ENCODE measurements around the gene BAG5.

Gene BAG5

GRCh38 chr14:103543721-103544387 is 18.6 kb downstream of the BAG5 start:
- TF ChIP-seq, protein P1, sequence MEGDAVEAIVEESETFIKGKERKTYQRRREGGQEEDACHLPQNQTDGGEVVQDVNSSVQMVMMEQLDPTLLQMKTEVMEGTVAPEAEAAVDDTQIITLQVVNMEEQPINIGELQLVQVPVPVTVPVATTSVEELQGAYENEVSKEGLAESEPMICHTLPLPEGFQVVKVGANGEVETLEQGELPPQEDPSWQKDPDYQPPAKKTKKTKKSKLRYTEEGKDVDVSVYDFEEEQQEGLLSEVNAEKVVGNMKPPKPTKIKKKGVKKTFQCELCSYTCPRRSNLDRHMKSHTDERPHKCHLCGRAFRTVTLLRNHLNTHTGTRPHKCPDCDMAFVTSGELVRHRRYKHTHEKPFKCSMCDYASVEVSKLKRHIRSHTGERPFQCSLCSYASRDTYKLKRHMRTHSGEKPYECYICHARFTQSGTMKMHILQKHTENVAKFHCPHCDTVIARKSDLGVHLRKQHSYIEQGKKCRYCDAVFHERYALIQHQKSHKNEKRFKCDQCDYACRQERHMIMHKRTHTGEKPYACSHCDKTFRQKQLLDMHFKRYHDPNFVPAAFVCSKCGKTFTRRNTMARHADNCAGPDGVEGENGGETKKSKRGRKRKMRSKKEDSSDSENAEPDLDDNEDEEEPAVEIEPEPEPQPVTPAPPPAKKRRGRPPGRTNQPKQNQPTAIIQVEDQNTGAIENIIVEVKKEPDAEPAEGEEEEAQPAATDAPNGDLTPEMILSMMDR (IDR thresholded peaks at IDR 0.05; ENCODE audit: low read depth, low read length), result no peak
- no peak for TF ChIP-seq EZH2phosphoT487 (IDR thresholded peaks at IDR 0.05; ENCODE audit: low read depth)

DNA sequence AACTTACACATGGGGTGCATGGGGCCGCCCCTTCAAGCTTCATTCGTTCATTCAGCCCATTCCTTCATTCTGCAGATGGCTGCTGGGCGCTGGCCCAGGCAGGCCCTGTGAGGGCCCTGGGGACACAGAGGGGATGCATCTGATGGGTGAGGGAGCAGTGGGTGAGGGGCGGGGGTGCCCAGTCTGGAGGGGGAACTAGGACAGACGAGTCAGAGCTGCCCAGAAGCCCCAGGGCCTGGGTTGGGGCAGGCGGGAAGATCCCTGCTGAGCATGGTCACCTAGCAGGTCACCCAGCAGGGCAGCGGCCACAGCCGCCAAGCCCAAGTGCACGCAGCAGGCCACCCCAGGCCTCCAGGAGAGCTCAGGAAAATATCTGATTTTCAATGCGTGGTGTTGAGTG is 19.3 kb downstream of the BAG5 start:
- Histone ChIP-seq H3K9me3 (ENCODE audit: insufficient read depth, low read length) (no peaks in the 10 kb centered on the region), H3K4me1 (ENCODE audit: low read length) (peaks cover 6% of the 10 kb centered on the region; the same call in 1 of the 2 replicates), H3K9ac (ENCODE audit: low read length) (no peak overlapping the region), H4K20me1 (ENCODE audit: insufficient read depth, low read length) (no peaks in the 10 kb centered on the region), H3K4me3 (ENCODE audit: low read length) (no peak overlapping the region), H3K79me2 (ENCODE audit: low read length) (no peaks in the 10 kb centered on the region), H3K27me3 (ENCODE audit: low read depth, low read length) (0 out of 2 replicates have a peak, but pooled peaks cover 3% of the 10 kb centered on the region), H2AFZ (ENCODE audit: low read depth, low read length) (no peak overlapping the region), H3K27ac (ENCODE audit: low read length) (no peak overlapping the region), H3K36me3 (replicated peaks; ENCODE audit: low read depth, low read length) (no peaks in the 10 kb centered on the region), H3K4me2 (ENCODE audit: low read length) (no peak overlapping the region)
- TF ChIP-seq EZH2phosphoT487 (IDR thresholded peaks at IDR 0.05; ENCODE audit: low read depth), result no peak
- TF ChIP-seq, protein P1 (IDR thresholded peaks at IDR 0.05; ENCODE audit: low read depth, low read length), result no peak

More at GRCh38 chr14:103543721-103544387, 18.6 kb downstream of the BAG5 start:
- Histone ChIP-seq H3K27me3 (ENCODE audit: low read depth, low read length) (0 out of 2 replicates have a peak, but pooled peaks cover 3% of the 10 kb centered on the region), H2AFZ (ENCODE audit: low read depth, low read length) (no peak overlapping the region), H3K9me3 (ENCODE audit: insufficient read depth, low read length) (no peaks in the 10 kb centered on the region), H4K20me1 (ENCODE audit: insufficient read depth, low read length) (no peaks in the 10 kb centered on the region), H3K27ac (ENCODE audit: low read length) (no peak overlapping the region), H3K36me3 (replicated peaks; ENCODE audit: low read depth, low read length) (no peaks in the 10 kb centered on the region), H3K4me1 (ENCODE audit: low read length) (peaks cover 6% of the 10 kb centered on the region; the same call in 1 of the 2 replicates), H3K9ac (ENCODE audit: low read length) (no peak overlapping the region), H3K79me2 (ENCODE audit: low read length) (no peaks in the 10 kb centered on the region), H3K4me2 (ENCODE audit: low read length) (no peak overlapping the region), H3K4me3 (ENCODE audit: low read length) (no peak overlapping the region)

- Histone ChIP-seq H4K20me1 (ENCODE audit: insufficient read depth, low read length) (no peaks in the 10 kb centered on the region), H3K27ac (ENCODE audit: low read length) (no peak overlapping the region), H3K36me3 (replicated peaks; ENCODE audit: low read depth, low read length) (peaks cover 2% of the 10 kb centered on the region), H3K27me3 (ENCODE audit: low read depth, low read length) (0 out of 2 replicates have a peak, but pooled peaks cover 3% of the 10 kb centered on the region), H2AFZ (ENCODE audit: low read depth, low read length) (no peak overlapping the region), H3K9ac (ENCODE audit: low read length) (no peak overlapping the region), H3K4me3 (ENCODE audit: low read length) (no peak overlapping the region), H3K79me2 (ENCODE audit: low read length) (no peaks in the 10 kb centered on the region), H3K4me2 (ENCODE audit: low read length) (no peak overlapping the region), H3K4me1 (ENCODE audit: low read length) (peaks cover 6% of the 10 kb centered on the region; the same call in 1 of the 2 replicates), H3K9me3 (ENCODE audit: insufficient read depth, low read length) (no peaks in the 10 kb centered on the region)
- TF ChIP-seq, protein P1 (IDR thresholded peaks at IDR 0.05; ENCODE audit: low read depth, low read length), result no peak
- no peak for TF ChIP-seq EZH2phosphoT487 (IDR thresholded peaks at IDR 0.05; ENCODE audit: low read depth)
Observed at GRCh38 chr14:103542605-103543088, 19.8 kb downstream of the BAG5 start.

DNA sequence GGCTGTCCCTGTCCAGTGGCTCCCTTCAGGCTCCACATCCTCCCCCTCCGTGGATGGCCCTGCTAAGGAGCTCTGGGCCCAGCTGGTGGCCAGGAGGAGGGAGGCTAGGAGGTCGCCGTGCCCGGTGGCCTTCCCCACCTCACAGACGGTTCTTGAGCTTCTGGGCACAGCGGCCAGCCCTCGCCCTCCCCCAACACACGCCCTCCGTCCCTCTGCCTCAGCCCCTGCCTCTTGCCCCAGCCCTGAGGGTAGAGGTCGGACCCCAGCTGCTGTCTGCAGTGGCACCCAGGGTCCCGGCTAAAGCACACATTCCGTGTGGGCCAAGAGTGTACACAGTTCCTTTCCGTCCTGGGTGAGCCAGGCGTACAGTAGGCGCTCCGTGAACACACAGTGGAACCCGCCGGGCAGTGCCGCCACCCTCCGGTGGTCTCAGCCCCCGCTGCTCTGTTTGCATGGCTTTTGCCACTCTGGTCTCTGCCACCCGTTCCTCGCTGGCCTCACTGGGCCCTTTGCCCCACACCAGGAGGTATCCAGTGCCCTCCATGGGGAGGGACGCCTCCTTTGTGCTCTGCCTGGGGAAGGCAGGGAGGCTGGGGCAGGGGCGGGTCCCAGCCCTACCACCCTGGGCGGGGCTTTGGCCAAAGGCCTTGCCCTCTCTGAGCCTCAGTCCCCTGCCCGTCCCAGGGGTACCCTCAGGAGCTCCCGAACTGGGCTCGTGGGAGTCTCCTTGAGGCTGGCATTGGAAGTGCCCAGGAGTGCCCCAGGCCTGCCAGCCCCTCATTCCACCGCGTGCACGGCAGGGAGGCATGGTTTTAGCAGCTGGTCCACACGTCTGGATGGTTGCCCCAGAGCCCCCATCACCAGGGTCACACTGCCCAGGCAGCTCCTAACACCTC is 20.5 kb downstream of the BAG5 start:
- Histone ChIP-seq H3K4me3 (ENCODE audit: low read length) (no peak overlapping the region), H4K20me1 (ENCODE audit: insufficient read depth, low read length) (no peaks in the 10 kb centered on the region), H3K9ac (ENCODE audit: low read length) (no peak overlapping the region), H3K36me3 (replicated peaks; ENCODE audit: low read depth, low read length) (peaks cover 2% of the 10 kb centered on the region), H3K4me1 (ENCODE audit: low read length) (peaks cover 5% of the 10 kb centered on the region; the same call in 1 of the 2 replicates), H3K79me2 (ENCODE audit: low read length) (no peaks in the 10 kb centered on the region), H3K9me3 (ENCODE audit: insufficient read depth, low read length) (no peaks in the 10 kb centered on the region), H3K4me2 (ENCODE audit: low read length) (no peak overlapping the region), H2AFZ (ENCODE audit: low read depth, low read length) (no peak overlapping the region), H3K27me3 (ENCODE audit: low read depth, low read length) (0 out of 2 replicates have a peak, but pooled peaks cover 3% of the 10 kb centered on the region), H3K27ac (ENCODE audit: low read length) (no peak overlapping the region)
- TF ChIP-seq EZH2phosphoT487 (IDR thresholded peaks at IDR 0.05; ENCODE audit: low read depth), result no peak
- TF ChIP-seq, protein P1 (IDR thresholded peaks at IDR 0.05; ENCODE audit: low read depth, low read length), result no peak

All from OCI-LY3 (cell line).